ENCODE results near the gene TPH2.

TPH2 gene

DNA sequence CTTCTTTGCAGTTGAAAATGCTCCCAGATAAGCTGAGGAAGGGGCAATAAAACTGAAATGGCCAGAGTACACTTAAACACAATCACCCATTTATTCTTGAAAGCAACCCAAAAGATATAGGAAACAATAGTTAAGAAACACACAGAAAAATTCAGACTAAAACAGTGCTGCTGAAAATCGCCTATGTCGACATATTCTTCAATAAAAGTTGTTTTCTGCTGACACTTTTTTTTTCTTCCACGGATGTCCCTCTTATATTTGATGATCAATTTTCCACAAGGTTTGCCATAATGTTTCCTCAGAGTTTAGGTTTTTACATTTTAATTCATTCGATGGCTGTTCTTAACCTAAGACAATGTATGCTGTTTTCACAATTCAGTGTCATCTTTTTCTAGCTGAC is 74.2 kb downstream of the TPH2 start:
- H3K4me2 ChIP-seq (ENCODE audit: low read depth, low read length, poor library complexity, severe bottlenecking), result no peak overlapping the region
- H3F3A ChIP-seq (ENCODE audit: low read depth), result no peaks in the 10 kb centered on the region
- H3K4me3 ChIP-seq (ENCODE audit: low read length, poor library complexity, severe bottlenecking), result no peak overlapping the region
- no peaks in the 10 kb centered on the region for H3K36me3 ChIP-seq (ENCODE audit: insufficient read depth, low read length)
- no peak overlapping the region for H2AFZ ChIP-seq (ENCODE audit: low read length)
- no peaks in the 10 kb centered on the region for H3K9me2 ChIP-seq (replicated peaks; ENCODE audit: low read depth, low read length)
- TF ChIP-seq EZH2phosphoT487 (IDR thresholded peaks at IDR 0.05; ENCODE audit: borderline replicate concordance), result no peak
- TF ChIP-seq, protein P1, sequence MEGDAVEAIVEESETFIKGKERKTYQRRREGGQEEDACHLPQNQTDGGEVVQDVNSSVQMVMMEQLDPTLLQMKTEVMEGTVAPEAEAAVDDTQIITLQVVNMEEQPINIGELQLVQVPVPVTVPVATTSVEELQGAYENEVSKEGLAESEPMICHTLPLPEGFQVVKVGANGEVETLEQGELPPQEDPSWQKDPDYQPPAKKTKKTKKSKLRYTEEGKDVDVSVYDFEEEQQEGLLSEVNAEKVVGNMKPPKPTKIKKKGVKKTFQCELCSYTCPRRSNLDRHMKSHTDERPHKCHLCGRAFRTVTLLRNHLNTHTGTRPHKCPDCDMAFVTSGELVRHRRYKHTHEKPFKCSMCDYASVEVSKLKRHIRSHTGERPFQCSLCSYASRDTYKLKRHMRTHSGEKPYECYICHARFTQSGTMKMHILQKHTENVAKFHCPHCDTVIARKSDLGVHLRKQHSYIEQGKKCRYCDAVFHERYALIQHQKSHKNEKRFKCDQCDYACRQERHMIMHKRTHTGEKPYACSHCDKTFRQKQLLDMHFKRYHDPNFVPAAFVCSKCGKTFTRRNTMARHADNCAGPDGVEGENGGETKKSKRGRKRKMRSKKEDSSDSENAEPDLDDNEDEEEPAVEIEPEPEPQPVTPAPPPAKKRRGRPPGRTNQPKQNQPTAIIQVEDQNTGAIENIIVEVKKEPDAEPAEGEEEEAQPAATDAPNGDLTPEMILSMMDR (conservative IDR thresholded peaks at IDR 0.05; ENCODE audit: low read length), result no peak
- peaks cover 4% of the 10 kb centered on the region for H3K4me1 ChIP-seq (ENCODE audit: insufficient read depth, low read length, poor library complexity, severe bottlenecking)
- no peaks in the 10 kb centered on the region for H3K79me2 ChIP-seq (ENCODE audit: insufficient read depth, low read length)
- H3K27me3 ChIP-seq (ENCODE audit: insufficient read depth, low read length, poor library complexity, severe bottlenecking), result no peaks in the 10 kb centered on the region
- no peaks in the 10 kb centered on the region for H3K9me3 ChIP-seq (ENCODE audit: insufficient read depth, low read depth, low read length)
- no peaks in the 10 kb centered on the region for H4K20me1 ChIP-seq (ENCODE audit: insufficient read depth, low read length, poor library complexity, severe bottlenecking)
- no peak overlapping the region for H3K9ac ChIP-seq (ENCODE audit: low read depth, low read length, poor library complexity, severe bottlenecking)

DNA sequence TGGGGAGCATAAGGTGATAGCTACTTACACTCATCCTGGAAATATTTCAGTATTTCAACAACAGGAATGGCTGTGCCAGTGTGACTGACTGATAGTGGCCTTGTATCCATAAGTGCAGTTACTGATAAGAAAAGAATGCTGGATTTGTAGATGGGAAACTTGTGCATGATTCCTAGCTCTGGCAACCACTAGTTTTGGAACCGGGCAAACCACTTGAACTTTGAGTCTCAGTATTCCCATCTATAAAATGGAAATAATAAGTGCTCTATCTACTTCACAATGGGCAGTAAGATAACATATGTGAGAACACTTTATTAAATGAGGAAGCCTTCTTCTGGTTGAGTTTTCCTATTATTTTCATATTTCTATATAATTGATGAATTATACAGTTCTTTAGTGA is 77.2 kb downstream of the TPH2 start:
- no peaks in the 10 kb centered on the region for H3K36me3 ChIP-seq (ENCODE audit: insufficient read depth, low read length)
- no peak overlapping the region for H3K4me3 ChIP-seq (ENCODE audit: low read length, poor library complexity, severe bottlenecking)
- H3K9me3 ChIP-seq (ENCODE audit: insufficient read depth, low read depth, low read length), result no peaks in the 10 kb centered on the region
- no peaks in the 10 kb centered on the region for H3F3A ChIP-seq (ENCODE audit: low read depth)
- H3K79me2 ChIP-seq (ENCODE audit: insufficient read depth, low read length), result no peaks in the 10 kb centered on the region
- H3K4me2 ChIP-seq (ENCODE audit: low read depth, low read length, poor library complexity, severe bottlenecking), result no peak overlapping the region
- H3K4me1 ChIP-seq (ENCODE audit: insufficient read depth, low read length, poor library complexity, severe bottlenecking), result peaks cover 4% of the 10 kb centered on the region
- H3K9me2 ChIP-seq (replicated peaks; ENCODE audit: low read depth, low read length), result no peaks in the 10 kb centered on the region
- H3K9ac ChIP-seq (ENCODE audit: low read depth, low read length, poor library complexity, severe bottlenecking), result no peak overlapping the region
- no peaks in the 10 kb centered on the region for H3K27me3 ChIP-seq (ENCODE audit: insufficient read depth, low read length, poor library complexity, severe bottlenecking)
- H2AFZ ChIP-seq (ENCODE audit: low read length), result no peak overlapping the region
- H4K20me1 ChIP-seq (ENCODE audit: insufficient read depth, low read length, poor library complexity, severe bottlenecking), result no peaks in the 10 kb centered on the region
- TF ChIP-seq, protein P1 (conservative IDR thresholded peaks at IDR 0.05; ENCODE audit: low read length), result no peak
- no peak for TF ChIP-seq EZH2phosphoT487 (IDR thresholded peaks at IDR 0.05; ENCODE audit: borderline replicate concordance)

DNA sequence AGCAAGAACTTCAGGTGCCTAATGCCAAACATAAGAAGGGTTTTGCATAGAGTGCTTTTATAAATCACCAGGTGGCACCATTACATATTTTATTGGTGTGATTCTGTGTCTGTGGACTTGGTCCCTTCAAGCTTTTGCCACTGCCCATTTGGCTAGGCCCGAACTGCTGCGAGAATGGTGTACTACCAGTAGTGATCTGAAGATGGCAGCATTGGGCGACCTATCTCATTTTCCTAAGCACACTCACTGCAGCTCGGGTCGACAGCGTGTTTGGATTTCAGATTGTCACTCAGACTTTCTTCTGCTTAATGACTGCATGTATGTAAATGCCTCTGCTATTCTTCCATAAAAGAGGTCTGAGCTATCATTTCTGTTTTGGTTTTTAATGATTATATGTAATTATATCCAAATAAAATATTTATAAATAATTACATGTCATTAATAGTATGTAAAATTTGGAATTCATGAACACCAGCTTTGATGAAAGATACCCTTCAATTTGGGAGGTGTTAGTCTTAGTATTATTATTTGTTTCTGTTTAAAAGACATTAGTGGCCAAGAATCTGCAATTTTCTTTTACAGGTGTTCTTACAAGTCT is 78.5 kb downstream of the TPH2 start:
- TF ChIP-seq EZH2phosphoT487 (IDR thresholded peaks at IDR 0.05; ENCODE audit: borderline replicate concordance), result no peak
- TF ChIP-seq, protein P1 (conservative IDR thresholded peaks at IDR 0.05; ENCODE audit: low read length), result peak; percentile 88
- Histone ChIP-seq H3K79me2 (ENCODE audit: insufficient read depth, low read length) (no peaks in the 10 kb centered on the region), H3K9me3 (ENCODE audit: insufficient read depth, low read depth, low read length) (no peaks in the 10 kb centered on the region), H3F3A (ENCODE audit: low read depth) (no peaks in the 10 kb centered on the region), H2AFZ (ENCODE audit: low read length) (no peak overlapping the region), H3K4me2 (ENCODE audit: low read depth, low read length, poor library complexity, severe bottlenecking) (no peak overlapping the region), H3K4me1 (ENCODE audit: insufficient read depth, low read length, poor library complexity, severe bottlenecking) (peaks cover 4% of the 10 kb centered on the region), H3K9me2 (replicated peaks; ENCODE audit: low read depth, low read length) (no peaks in the 10 kb centered on the region), H3K36me3 (ENCODE audit: insufficient read depth, low read length) (no peaks in the 10 kb centered on the region), H3K4me3 (ENCODE audit: low read length, poor library complexity, severe bottlenecking) (no peak overlapping the region), H4K20me1 (ENCODE audit: insufficient read depth, low read length, poor library complexity, severe bottlenecking) (no peaks in the 10 kb centered on the region), H3K9ac (ENCODE audit: low read depth, low read length, poor library complexity, severe bottlenecking) (no peak overlapping the region), H3K27me3 (ENCODE audit: insufficient read depth, low read length, poor library complexity, severe bottlenecking) (no peaks in the 10 kb centered on the region)
